Lower lobe of right lung (tissue), 2 donors: ENCODE data around the gene RPL11. TPM values are rescaled to one million over a fixed set of nuclear protein-coding genes. Genes with fewer than 3 reads are reported as not detected.

ENCODE experiments used
- ATAC-seq, 2 donors: fragments of 200-7000 bp; cut with Tn5 transposase; one replicate each; pipeline ENCODE4 v1.9.1; 2020 to 2022; ENCODE audit warnings: mild to moderate bottlenecking in 2 of 2, moderate library complexity in 2 of 2
- DNase-seq: peaks from one replicate; pipeline ENCODE4 v3.0.0-alpha.2; 2020
- H3K27ac ChIP-seq: fragments of 200-600 bp; one replicate; pipeline ENCODE4 v1.8.0; 2022
- H3K27me3 ChIP-seq: fragments of 200-600 bp; one replicate; pipeline ENCODE4 v1.8.0; 2022; ENCODE audit warnings: low read depth
- H3K36me3 ChIP-seq: fragments of 200-600 bp; one replicate; pipeline ENCODE4 v1.8.0; 2022; ENCODE audit warnings: mild to moderate bottlenecking
- H3K4me1 ChIP-seq: fragments of 200-600 bp; one replicate; pipeline ENCODE4 v1.8.0; 2022
- H3K4me3 ChIP-seq: fragments of 200-600 bp; one replicate; pipeline ENCODE4 v1.8.0; 2022; ENCODE audit warnings: mild to moderate bottlenecking
- H3K9me3 ChIP-seq: fragments of 200-600 bp; one replicate; pipeline ENCODE4 v1.8.0; 2022
- CTCF ChIP-seq: fragments of 200-600 bp; IDR thresholded peaks from one replicate; pipeline ENCODE4 v1.8.0; 2022; ENCODE audit warnings: antibody characterized with exemption, mild to moderate bottlenecking
- intact Hi-C: fragments of 100-400 bp; cut with DNase I; formaldehyde crosslinking; loops from one replicate; pipeline ENCODE4 v1.11.0; 2022
- total RNA-seq: library from RNA; stranded (reverse); fragmentation: NEBNext Ultra II Directional; extraction: Animal tissue kit (Norgen Biotek cat#: 25700); gene quantifications from one replicate; pipeline ENCODE4 v1.2.1, GENCODE V29; 2021
- donor health status: DM: no; HTN: yes; CAD: no; lungs with severe emphysema.

RPL11 gene
- total RNA-seq, 1 donor from 2014 or later = 959 TPM

- DNase-seq = peak; percentile 61
- H3K4me3 ChIP-seq = peak overlapping the region; percentile 93
- no peaks in the 10 kb centered on the region for H3K9me3 ChIP-seq
- intact Hi-C loops = no loop called here
- peak overlapping the region; percentile 94 for H3K27ac ChIP-seq
- TF ChIP-seq CTCF = no peak
- H3K36me3 ChIP-seq = peaks cover 13% of the 10 kb centered on the region
- H3K27me3 ChIP-seq = no peaks in the 10 kb centered on the region
- peak in 1 of 2 donors; percentile 13 for ATAC-seq
- peaks cover 37% of the 10 kb centered on the region for H3K4me1 ChIP-seq
Measured at GRCh38 chr1:23742670-23743286, 51.2 kb downstream of the RPL11 start.

GRCh38 chr1:23743287-23744152 is 51.9 kb downstream of the RPL11 start, which contains the start of gene ELOA:
Gene ELOA (plus strand): TSS chr1:23743471. CDS start chr1:23743504, 33 bp downstream.
- peaks cover 43% of the 10 kb centered on the region for H3K4me1 ChIP-seq
- intact Hi-C loops = no loop called here
- peak; percentile 95 to 97 for ATAC-seq

GRCh38 chr1:23745515-23745914 is 53.9 kb downstream of the RPL11 start:
- ATAC-seq = no peak
- peaks cover 29% of the 10 kb centered on the region for H3K36me3 ChIP-seq
- no peak for DNase-seq
- no peak overlapping the region for H3K27ac ChIP-seq
- TF ChIP-seq CTCF = peak; percentile 24
- H3K4me1 ChIP-seq = peaks cover 43% of the 10 kb centered on the region
- intact Hi-C loops = no loop called here
- no peaks in the 10 kb centered on the region for H3K27me3 ChIP-seq
- H3K9me3 ChIP-seq = no peaks in the 10 kb centered on the region
- H3K4me3 ChIP-seq = peak overlapping the region; percentile 93

More at GRCh38 chr1:23743287-23744152, 51.9 kb downstream of the RPL11 start, which contains the start of gene ELOA:
- Histone ChIP-seq H3K27ac (peak within 1 kb of the TSS; percentile 94), H3K27me3 (no peaks in the 10 kb centered on the region), H3K36me3 (peaks cover 13% of the 10 kb centered on the region), H3K4me3 (peak within 1 kb of the TSS; percentile 93), H3K9me3 (no peaks in the 10 kb centered on the region)
- TF ChIP-seq CTCF = no peak
- peak; percentile 86 for DNase-seq

Other genes starting within 250 kb of the RPL11 start
- gene ASAP3, start 207.6 kb upstream of the RPL11 start, total RNA-seq = 34.5 TPM
- gene E2F2, start 160.6 kb upstream of the RPL11 start, total RNA-seq = 1.1 TPM
- gene ID3, start 132.3 kb upstream of the RPL11 start, total RNA-seq = 137 TPM
- gene ELOA, start 51.7 kb downstream of the RPL11 start, total RNA-seq = 64.2 TPM
- gene PITHD1, start 86.6 kb downstream of the RPL11 start, total RNA-seq = 46.6 TPM
- gene LYPLA2, start 99.3 kb downstream of the RPL11 start, total RNA-seq = 44.2 TPM
- 49.8 TPM for gene GALE, start 108.9 kb downstream of the RPL11 start, total RNA-seq
- 39.3 TPM for gene HMGCL, start 133.6 kb downstream of the RPL11 start, total RNA-seq
- 54.2 TPM for gene FUCA1, start 176.5 kb downstream of the RPL11 start, total RNA-seq
- gene CNR2, start 221.6 kb downstream of the RPL11 start, total RNA-seq = not detected